Myometrial cell (primary cell): ENCODE data around the gene EFCAB6. TPM values are rescaled to one million over a fixed set of nuclear protein-coding genes. Genes with fewer than 3 reads are reported as not detected.

Source experiments
- total RNA-seq: library from RNA; depleted of rRNA; stranded (reverse); fragments of >200 nt; gene quantifications from 2 replicates; pipeline ENCODE4 v1.2.3, GENCODE V29; 2015

EFCAB6 gene, protein sequence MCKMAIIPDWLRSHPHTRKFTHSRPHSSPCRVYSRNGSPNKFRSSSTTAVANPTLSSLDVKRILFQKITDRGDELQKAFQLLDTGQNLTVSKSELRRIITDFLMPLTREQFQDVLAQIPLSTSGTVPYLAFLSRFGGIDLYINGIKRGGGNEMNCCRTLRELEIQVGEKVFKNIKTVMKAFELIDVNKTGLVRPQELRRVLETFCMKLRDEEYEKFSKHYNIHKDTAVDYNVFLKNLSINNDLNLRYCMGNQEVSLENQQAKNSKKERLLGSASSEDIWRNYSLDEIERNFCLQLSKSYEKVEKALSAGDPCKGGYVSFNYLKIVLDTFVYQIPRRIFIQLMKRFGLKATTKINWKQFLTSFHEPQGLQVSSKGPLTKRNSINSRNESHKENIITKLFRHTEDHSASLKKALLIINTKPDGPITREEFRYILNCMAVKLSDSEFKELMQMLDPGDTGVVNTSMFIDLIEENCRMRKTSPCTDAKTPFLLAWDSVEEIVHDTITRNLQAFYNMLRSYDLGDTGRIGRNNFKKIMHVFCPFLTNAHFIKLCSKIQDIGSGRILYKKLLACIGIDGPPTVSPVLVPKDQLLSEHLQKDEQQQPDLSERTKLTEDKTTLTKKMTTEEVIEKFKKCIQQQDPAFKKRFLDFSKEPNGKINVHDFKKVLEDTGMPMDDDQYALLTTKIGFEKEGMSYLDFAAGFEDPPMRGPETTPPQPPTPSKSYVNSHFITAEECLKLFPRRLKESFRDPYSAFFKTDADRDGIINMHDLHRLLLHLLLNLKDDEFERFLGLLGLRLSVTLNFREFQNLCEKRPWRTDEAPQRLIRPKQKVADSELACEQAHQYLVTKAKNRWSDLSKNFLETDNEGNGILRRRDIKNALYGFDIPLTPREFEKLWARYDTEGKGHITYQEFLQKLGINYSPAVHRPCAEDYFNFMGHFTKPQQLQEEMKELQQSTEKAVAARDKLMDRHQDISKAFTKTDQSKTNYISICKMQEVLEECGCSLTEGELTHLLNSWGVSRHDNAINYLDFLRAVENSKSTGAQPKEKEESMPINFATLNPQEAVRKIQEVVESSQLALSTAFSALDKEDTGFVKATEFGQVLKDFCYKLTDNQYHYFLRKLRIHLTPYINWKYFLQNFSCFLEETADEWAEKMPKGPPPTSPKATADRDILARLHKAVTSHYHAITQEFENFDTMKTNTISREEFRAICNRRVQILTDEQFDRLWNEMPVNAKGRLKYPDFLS (N-terminal part only)
- 1.7 and 1.9 TPM in 2 replicates for total RNA-seq

DNA sequence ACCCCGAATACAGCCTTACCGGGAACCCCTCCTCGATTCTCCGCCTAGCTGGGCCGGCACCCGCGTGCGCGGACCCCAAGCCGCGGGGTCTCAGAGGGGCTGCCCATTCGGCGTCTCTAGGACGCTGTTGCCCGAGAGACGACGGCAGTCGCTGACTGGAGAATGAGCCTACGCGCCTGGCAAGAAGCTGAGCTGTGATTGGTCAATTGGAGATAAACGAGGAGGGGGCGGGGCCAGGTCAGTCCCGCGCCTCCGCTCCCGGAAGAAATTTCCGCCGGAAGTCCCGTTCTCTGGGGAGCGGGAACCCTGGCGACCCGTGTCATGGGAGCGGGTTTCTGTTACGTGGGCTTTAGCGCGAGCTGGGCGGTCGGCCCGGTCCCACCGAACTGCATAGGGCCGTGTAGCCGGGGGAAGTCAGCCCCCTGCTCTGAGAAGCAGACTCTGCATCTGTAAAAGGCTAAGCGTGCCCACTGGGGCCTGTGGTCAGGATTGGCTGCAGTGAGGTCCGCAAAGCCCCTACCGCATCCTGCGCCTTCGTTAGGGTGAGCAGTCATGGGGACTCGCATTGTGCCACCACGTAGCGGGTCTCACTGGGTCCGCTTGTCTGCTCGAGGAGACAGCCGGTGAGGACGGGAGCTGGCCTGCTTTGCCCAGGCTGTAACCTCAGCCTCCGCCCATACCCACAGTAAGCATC is at the start of gene EFCAB6:
Gene EFCAB6 (minus strand): TSS at position 157 of the 694 bp plus-strand sequence. CDS start 29,987 bp downstream, outside the sequence.

Other genes starting within 250 kb of the EFCAB6 start
- not detected in 2 replicates for gene SULT4A1, start 50.2 kb upstream of the EFCAB6 start, total RNA-seq
- gene PNPLA5, start 79.7 kb upstream of the EFCAB6 start, total RNA-seq = not detected in 2 replicates
- gene PNPLA3, start 111.5 kb upstream of the EFCAB6 start, total RNA-seq = 3.5 and 4.9 TPM in 2 replicates
- 53.6 and 58.5 TPM in 2 replicates for gene SAMM50, start 143.1 kb upstream of the EFCAB6 start, total RNA-seq
- gene PARVB, start 212.0 kb upstream of the EFCAB6 start, total RNA-seq = 36.9 and 74.1 TPM in 2 replicates